Pancreas (tissue), 10 donors: ENCODE data around the gene DLL3. TPM values are rescaled to one million over a fixed set of nuclear protein-coding genes. Genes with fewer than 3 reads are reported as not detected.

Source experiments
- ATAC-seq, 4 donors: fragments of 200-7000 bp; cut with Tn5 transposase; one replicate each; pipeline versions ENCODE4 v1.8.0 to v1.9.1; 2020; ENCODE audit warnings: mild to moderate bottlenecking in 4 of 4, moderate library complexity in 4 of 4
- DNase-seq, 6 donors: peaks; one replicate each; pipeline ENCODE4 v3.0.0-alpha.2; 2020
- FAIRE-seq: peaks from 2 replicates; lab custom pipeline; 2012; peaks lifted over from hg19 to GRCh38; lab: Jason Lieb, UNC
- H3K27ac ChIP-seq, 4 donors: fragments of 200-600 bp; sonication (generic); 1 replicate in 3 of 4; 2 replicates in 1 of 4; pipeline versions ENCODE4 v1.5.0 to v1.8.0; 2020
- H3K27me3 ChIP-seq, 4 donors: fragments of 200-600 bp; one replicate each; pipeline ENCODE4 v1.8.0; 2021
- H3K36me3 ChIP-seq, 3 donors: fragments of 200-600 bp; sonication (generic) in 1 of 3; one replicate each; pipeline versions ENCODE4 v1.5.0 to v1.8.0; 2020 to 2021
- H3K4me1 ChIP-seq, 3 donors: fragments of 200-600 bp; one replicate each; pipeline ENCODE4 v1.8.0; 2021
- H3K4me3 ChIP-seq, 4 donors: fragments of 200-600 bp; sonication (generic) in 2 of 4; one replicate each; pipeline versions ENCODE4 v1.5.0 to v1.8.0; 2020 to 2021
- H3K9me3 ChIP-seq, 4 donors: fragments of 200-600 bp; one replicate each; pipeline ENCODE4 v1.8.0; 2021
- CTCF ChIP-seq, 4 donors: fragments of 200-600 bp; sonication (generic) in 3 of 4; IDR thresholded peaks; one replicate each; pipeline versions ENCODE4 v1.5.0 to v1.8.0; 2021; ENCODE audit warnings: antibody characterized with exemption in 4 of 4
- WGBS, 2 donors: extraction: QIAGEN DNeasy Blood & Tissue Kit; methylation state at CpG; one replicate each; pipeline ENCODE4 v1.1.7; 2013; 5-methylcytosine and 5-hydroxymethylcytosine counted together
- intact Hi-C, 3 donors: fragments of 100-400 bp; cut with DNase I; formaldehyde crosslinking; loops; one replicate each; pipeline versions ENCODE4 v1.11.1 to v1.14.2; 2022
- polyA plus RNA-seq, 2 donors: library from polyadenylated mRNA; stranded (reverse); fragments of 200-250 nt; gene quantifications; one replicate each; pipeline ENCODE4 v1.2.3, GENCODE V29; 2013
- total RNA-seq, 6 donors: library from RNA; stranded (reverse); fragmentation: NEBNext Ultra II Directional in 4 of 6; extraction: Animal tissue kit (Norgen Biotek cat#: 25700) in 4 of 6; gene quantifications; one replicate each; pipeline versions ENCODE4 v1.2.1 to v1.2.4, GENCODE V29; 2021 to 2023
- donor health status: healthy with polysubstance abuse.
- donor health status: DM: no; HTN: no; CAD: no; lungs with moderate emphysema.
- donor health status: DM: no; HTN: no; CAD: no.
- donor health status: control.
- donor health status: control.
- donor health status: Bipolar disorder and iron deficiency.
- donor health status: DM: yes; HTN: yes; CAD: no.
- donor health status: DM: no; HTN: no; CAD: no.
- donor health status: DM: no; HTN: no; CAD: no.
- donor health status: DM: yes; HTN: yes; CAD: no.

The DLL3 gene
- total and polyA plus RNA-seq, 8 donors, result 0.13 to 0.14 TPM; not detected in 6

- intact Hi-C loops, result no loop called here
- Histone ChIP-seq H3K9me3 (no peaks in the 10 kb centered on the region), H3K27me3 (no peaks in the 10 kb centered on the region), H3K36me3 (no peaks in the 10 kb centered on the region), H3K4me3 (no peak overlapping the region), H3K4me1 (no peaks in the 10 kb centered on the region), H3K27ac (no peak overlapping the region)
- TF ChIP-seq CTCF (IDR thresholded peaks at IDR 0.05), result no peak
- ATAC-seq (no peak), DNase-seq (no peak), FAIRE-seq (no peak)
- WGBS, 2 donors, result 89 to 93% methylated on average over 3 of the region's 3 CpGs
Observed at GRCh38 chr19:39525205-39525604, 26.5 kb downstream of the DLL3 start.

DNA sequence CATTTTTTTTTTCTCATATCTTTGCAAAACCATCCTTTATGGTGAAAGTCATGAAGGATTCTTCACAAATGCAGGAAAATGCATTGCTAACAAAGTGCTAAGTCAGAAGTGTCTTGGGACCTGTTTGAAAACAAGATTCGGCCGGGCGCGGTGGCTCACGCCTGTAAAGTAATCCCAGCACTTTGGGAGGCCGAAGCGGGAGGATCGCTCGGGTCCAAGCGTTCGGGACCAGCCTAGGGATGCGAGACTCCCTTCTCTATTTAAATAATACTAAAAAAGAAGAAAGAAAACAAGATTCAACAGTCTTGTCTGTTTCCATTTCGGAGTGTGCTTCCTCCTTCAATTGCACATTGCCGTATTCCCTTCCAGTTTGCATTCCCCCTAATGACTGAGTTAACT is 33.1 kb downstream of the DLL3 start:
- no peak for DNase-seq
- Histone ChIP-seq H3K36me3 (no peaks in the 10 kb centered on the region), H3K4me1 (peaks cover 0 to 8% (median 4%) of the 10 kb centered on the region in 3 donors), H3K9me3 (no peaks in the 10 kb centered on the region), H3K27me3 (no peaks in the 10 kb centered on the region), H3K27ac (no peak overlapping the region), H3K4me3 (peak overlapping the region; percentile 75 to 92 (median 88))
- no peak for TF ChIP-seq CTCF (IDR thresholded peaks at IDR 0.05)
- WGBS, 2 donors, result 23 to 26% methylated on average over 14 of the region's 14 CpGs
- intact Hi-C loops, result loop anchor here in 2 of 3 donors (10.0 kb wide), 3 partner anchors 87 to 427 kb away; partner anchors contain the start of genes MED29 (in 1 of the 2), PAF1 (in 1 of the 2) and SUPT5H (in 1 of the 2)
- ATAC-seq, result no peak
- no peak for FAIRE-seq

- peak within 1 kb of the TSS in 2 of 4 donors; percentile 42 to 57 for H3K27ac ChIP-seq
- H3K27me3 ChIP-seq, result no peaks in the 10 kb centered on the region
- DNase-seq (peak; percentile 89 to 99 (median 96)), ATAC-seq (peak; percentile 98 to 99 (median 98)), FAIRE-seq (no peak)
- H3K9me3 ChIP-seq, result no peaks in the 10 kb centered on the region
- TF ChIP-seq CTCF (IDR thresholded peaks at IDR 0.05), result peak; percentile 95 to 97 (median 96)
- WGBS, 2 donors, result 0% methylated on average over 65 of the region's 65 CpGs
- H3K36me3 ChIP-seq, result no peaks in the 10 kb centered on the region
- intact Hi-C loops, result loop anchor here in 2 of 3 donors (10.0 kb wide), 3 partner anchors 88 to 428 kb away; partner anchors contain the start of genes MED29 (in 1 of the 2), PAF1 (in 1 of the 2) and SUPT5H (in 1 of the 2)
- peaks cover 0 to 8% (median 4%) of the 10 kb centered on the region in 3 donors for H3K4me1 ChIP-seq
- peak within 1 kb of the TSS; percentile 75 to 92 (median 88) for H3K4me3 ChIP-seq
Observed at GRCh38 chr19:39532233-39533002, 33.7 kb downstream of the DLL3 start, which contains the start of gene EID2B. EID2B (minus strand) TSS chr19:39532852; CDS start chr19:39532802, 50 bp downstream.

DNA sequence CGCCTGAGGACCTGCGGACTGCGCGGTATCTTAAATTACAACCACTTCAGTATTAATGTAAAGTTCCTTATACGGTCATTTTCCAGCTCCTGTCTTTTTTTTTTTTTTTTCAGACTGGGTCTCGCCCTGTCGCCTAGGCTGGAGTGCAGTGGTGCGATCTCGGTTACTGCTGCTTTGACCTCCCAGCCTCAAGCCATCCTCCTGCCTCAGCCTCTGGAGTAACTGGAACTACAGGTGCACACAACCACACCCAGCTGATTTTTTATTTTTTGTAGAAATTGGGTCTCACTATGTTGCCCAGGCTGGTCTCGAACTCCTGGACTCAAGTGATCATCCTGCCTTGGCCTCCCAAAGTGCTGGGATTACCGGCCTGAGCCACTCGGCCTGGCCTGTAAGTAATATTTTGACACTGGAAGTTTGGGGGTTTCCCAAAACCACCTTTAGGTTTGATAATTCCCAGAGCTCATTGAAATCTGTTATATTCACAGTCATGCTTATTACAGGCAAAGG is 34.3 kb downstream of the DLL3 start:
- no peak overlapping the region for H3K27ac ChIP-seq
- FAIRE-seq (no peak), ATAC-seq (peak in 3 of 4 donors; percentile 5 to 9 (median 9)), DNase-seq (no peak)
- H3K4me1 ChIP-seq, result peaks cover under 1 to 8% (median 4%) of the 10 kb centered on the region in 3 donors
- intact Hi-C loops, result loop anchor here in 2 of 3 donors (10.0 kb wide), 3 partner anchors 88 to 428 kb away; partner anchors contain the start of genes MED29 (in 1 of the 2), PAF1 (in 1 of the 2) and SUPT5H (in 1 of the 2)
- H3K9me3 ChIP-seq, result no peaks in the 10 kb centered on the region
- H3K27me3 ChIP-seq, result no peaks in the 10 kb centered on the region
- TF ChIP-seq CTCF (IDR thresholded peaks at IDR 0.05), result no peak
- WGBS, 2 donors, result 16 to 18% methylated on average over 12 of the region's 12 CpGs
- peak overlapping the region in 2 of 4 donors; percentile 89 to 92 for H3K4me3 ChIP-seq
- no peaks in the 10 kb centered on the region for H3K36me3 ChIP-seq
